ENCODE results near the gene C2CD5.

- TF ChIP-seq EP300 (IDR thresholded peaks at IDR 0.05; ENCODE audit: borderline replicate concordance) = no peak
- no peak for TF ChIP-seq REST (IDR thresholded peaks at IDR 0.05; ENCODE audit: low read depth)
- TF ChIP-seq MAX (IDR thresholded peaks at IDR 0.05) = no peak
- no peak for TF ChIP-seq NFIC (IDR thresholded peaks at IDR 0.05)
- TF ChIP-seq TEAD4 (IDR thresholded peaks at IDR 0.05) = no peak
- no peak for TF ChIP-seq CREB1 (IDR thresholded peaks at IDR 0.05; ENCODE audit: low read depth)
- TF ChIP-seq USF1 (IDR thresholded peaks at IDR 0.05) = no peak
- no peak for TF ChIP-seq TAF1 (IDR thresholded peaks at IDR 0.05; ENCODE audit: low read depth)
- TF ChIP-seq RAD21 (IDR thresholded peaks at IDR 0.05; ENCODE audit: low read depth) = no peak
- TF ChIP-seq CEBPB (IDR thresholded peaks at IDR 0.05) = no peak
Observed at GRCh38 chr12:22399464-22400180, 144.7 kb downstream of the C2CD5 start.

Measured in Ishikawa (cell line).